ENCODE results near the gene LPAR5. TPM values are rescaled to one million over a fixed set of nuclear protein-coding genes. Genes with fewer than 3 reads are reported as not detected.

The LPAR5 gene
- total RNA-seq, 4 donors from 2014 or later = 0.78 to 8.1 (median 3.5) TPM

DNA sequence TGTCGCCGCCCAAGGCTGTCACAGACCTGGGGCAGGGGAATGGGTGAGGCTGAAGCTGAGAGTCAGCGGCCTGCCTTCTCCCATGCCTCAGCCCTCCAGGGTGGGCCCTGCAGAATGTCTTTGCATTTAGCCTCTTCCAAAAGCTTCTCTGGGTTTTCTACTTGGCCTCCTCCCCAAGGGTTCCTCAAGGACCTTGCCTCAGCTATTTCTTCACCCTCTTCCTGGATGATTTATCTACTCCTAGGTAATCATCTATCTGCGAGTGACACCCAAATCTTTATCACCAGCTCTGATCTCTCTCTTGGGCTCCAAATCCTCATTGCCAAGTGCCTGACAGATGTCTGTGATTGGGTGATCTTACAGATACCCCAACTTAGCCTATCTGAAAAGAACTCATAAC lies 4.7 kb upstream of the LPAR5 start:
- DNase-seq = no peak
- TF ChIP-seq POLR2A (IDR thresholded peaks at IDR 0.05) = no peak
- TF ChIP-seq, protein P1, sequence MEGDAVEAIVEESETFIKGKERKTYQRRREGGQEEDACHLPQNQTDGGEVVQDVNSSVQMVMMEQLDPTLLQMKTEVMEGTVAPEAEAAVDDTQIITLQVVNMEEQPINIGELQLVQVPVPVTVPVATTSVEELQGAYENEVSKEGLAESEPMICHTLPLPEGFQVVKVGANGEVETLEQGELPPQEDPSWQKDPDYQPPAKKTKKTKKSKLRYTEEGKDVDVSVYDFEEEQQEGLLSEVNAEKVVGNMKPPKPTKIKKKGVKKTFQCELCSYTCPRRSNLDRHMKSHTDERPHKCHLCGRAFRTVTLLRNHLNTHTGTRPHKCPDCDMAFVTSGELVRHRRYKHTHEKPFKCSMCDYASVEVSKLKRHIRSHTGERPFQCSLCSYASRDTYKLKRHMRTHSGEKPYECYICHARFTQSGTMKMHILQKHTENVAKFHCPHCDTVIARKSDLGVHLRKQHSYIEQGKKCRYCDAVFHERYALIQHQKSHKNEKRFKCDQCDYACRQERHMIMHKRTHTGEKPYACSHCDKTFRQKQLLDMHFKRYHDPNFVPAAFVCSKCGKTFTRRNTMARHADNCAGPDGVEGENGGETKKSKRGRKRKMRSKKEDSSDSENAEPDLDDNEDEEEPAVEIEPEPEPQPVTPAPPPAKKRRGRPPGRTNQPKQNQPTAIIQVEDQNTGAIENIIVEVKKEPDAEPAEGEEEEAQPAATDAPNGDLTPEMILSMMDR (IDR thresholded peaks at IDR 0.05) = no peak
- Histone ChIP-seq H3K9me3 (no peaks in the 10 kb centered on the region), H3K36me3 (no peaks in the 10 kb centered on the region), H3K4me3 (replicated peaks in 1 of 3) (no peak overlapping the region), H3K27ac (no peak overlapping the region), H3K4me1 (peaks cover 21 to 46% of the 10 kb centered on the region in 2 donors), H3K27me3 (no peaks in the 10 kb centered on the region)
- intact Hi-C loops (cut with DNase I) = no loop called here
- WGBS, 2 donors = 94 to 97% methylated on average over 4 of the region's 4 CpGs

DNA sequence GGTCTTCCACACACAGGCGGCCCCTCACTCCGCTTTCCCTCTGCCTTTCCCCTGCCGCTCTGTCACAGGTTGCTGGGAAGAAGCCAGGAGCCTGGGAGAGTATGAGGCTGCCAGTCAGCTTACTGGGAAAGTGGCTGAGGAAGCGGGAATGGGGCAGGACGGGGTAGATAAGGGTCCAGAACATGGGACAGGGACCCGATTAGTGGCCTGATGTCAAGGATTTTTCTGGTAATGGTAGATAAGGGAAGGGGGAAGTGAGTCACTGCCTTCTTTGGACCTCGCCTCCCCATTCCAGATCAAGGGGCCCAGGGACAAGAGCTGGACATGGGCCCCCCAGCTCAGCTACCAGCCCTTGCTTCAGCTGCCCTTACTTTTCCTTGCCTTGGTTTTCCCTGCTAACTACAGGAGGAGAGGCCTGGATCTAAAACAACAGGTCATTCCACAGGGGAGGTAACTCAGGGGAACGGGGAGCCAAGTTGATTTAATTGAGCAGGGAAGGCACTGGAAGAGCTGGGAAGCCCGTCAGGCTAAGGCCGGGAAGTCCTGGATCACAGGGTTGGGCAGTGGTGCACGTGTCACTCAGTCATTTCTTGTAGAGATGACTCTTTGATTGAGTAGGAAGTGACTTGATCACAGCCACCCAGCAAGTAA lies 3.5 kb upstream of the LPAR5 start:
- H3K36me3 ChIP-seq = no peaks in the 10 kb centered on the region
- H3K27me3 ChIP-seq = no peaks in the 10 kb centered on the region
- intact Hi-C loops (cut with DNase I) = no loop called here
- no peak overlapping the region for H3K4me3 ChIP-seq (replicated peaks in 1 of 3)
- WGBS, 2 donors = 60 to 66% methylated on average over 11 of the region's 11 CpGs
- peak overlapping the region; percentile 65 to 92 (median 87) for H3K27ac ChIP-seq
- peak in 1 of 2 donors; percentile 9 for TF ChIP-seq POLR2A (IDR thresholded peaks at IDR 0.05)
- TF ChIP-seq, protein P1 (IDR thresholded peaks at IDR 0.05) = no peak
- DNase-seq = peak; percentile 66 to 77
- peaks cover 21 to 47% of the 10 kb centered on the region in 2 donors for H3K4me1 ChIP-seq
- no peaks in the 10 kb centered on the region for H3K9me3 ChIP-seq

DNA sequence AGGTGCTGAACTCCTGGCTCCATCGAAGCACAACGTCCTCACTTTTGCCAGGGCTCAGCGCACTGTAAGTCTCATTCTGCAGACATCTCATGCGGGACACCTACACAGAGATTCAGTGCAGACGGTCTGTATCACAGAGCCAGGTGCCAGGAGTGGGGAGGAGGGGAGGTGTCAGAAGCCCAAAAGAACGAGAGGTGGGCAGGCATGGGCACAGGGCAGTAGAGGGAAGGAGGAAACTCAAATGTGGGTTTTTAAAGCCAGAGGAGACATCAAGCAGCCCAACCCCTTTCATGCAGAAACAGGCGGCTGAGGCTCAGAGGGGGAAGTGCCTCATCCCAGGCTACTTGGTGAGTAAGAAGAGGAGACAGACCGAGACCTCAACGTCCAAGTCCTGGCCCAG lies 2.5 kb upstream of the LPAR5 start:
- DNase-seq = peak; percentile 94 to 95
- Histone ChIP-seq H3K9me3 (no peaks in the 10 kb centered on the region), H3K4me1 (peaks cover 21 to 52% of the 10 kb centered on the region in 2 donors), H3K27ac (peak overlapping the region; percentile 65 to 92 (median 87)), H3K4me3 (replicated peaks in 1 of 3) (no peak overlapping the region), H3K27me3 (no peaks in the 10 kb centered on the region), H3K36me3 (no peaks in the 10 kb centered on the region)
- WGBS, 2 donors = 19 to 40% methylated on average over 9 of the region's 9 CpGs
- intact Hi-C loops (cut with DNase I) = no loop called here
- TF ChIP-seq POLR2A (IDR thresholded peaks at IDR 0.05) = peak in 1 of 2 donors; percentile 78
- TF ChIP-seq, protein P1 (IDR thresholded peaks at IDR 0.05) = no peak

DNA sequence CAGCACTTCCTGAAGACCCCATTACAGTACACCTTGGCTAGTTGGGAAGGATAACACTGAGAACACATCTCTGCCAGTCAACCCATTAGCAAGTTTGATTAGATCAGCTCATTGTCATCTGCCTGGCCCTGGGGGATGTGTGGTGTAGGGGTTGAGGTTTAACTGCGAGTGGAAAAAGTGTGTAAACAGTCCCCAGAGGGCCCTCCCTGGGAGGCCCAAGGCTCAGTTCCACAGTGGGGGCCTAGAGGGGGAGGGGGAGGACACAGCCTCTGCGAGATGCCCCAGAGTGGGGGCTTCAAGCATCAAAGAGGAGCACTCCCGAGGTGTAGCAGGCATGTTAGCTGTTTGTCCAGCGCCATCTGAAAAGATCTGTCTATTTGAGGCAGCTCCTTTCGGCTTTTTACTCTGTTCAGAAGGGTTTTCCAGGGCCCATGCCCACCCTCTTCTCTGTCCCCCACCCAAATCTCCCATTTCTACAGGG lies 344 bp downstream of the LPAR5 start:
- TF ChIP-seq, protein P1 (IDR thresholded peaks at IDR 0.05) = no peak
- no peak for TF ChIP-seq POLR2A (IDR thresholded peaks at IDR 0.05)
- Histone ChIP-seq H3K4me3 (replicated peaks in 1 of 3) (no peak overlapping the region), H3K4me1 (peaks cover 21 to 60% of the 10 kb centered on the region in 2 donors), H3K27me3 (no peaks in the 10 kb centered on the region), H3K9me3 (no peaks in the 10 kb centered on the region), H3K36me3 (no peaks in the 10 kb centered on the region), H3K27ac (peak overlapping the region in 1 of 3 donors; percentile 87)
- intact Hi-C loops (cut with DNase I) = no loop called here
- DNase-seq = no peak
- 73 to 75% methylated on average over 5 of the region's 5 CpGs for WGBS, 2 donors
